ENCODE data around the gene TNRC18. TPM values are rescaled to one million over a fixed set of nuclear protein-coding genes. Genes with fewer than 3 reads are reported as not detected.

TNRC18 gene
- total and polyA plus RNA-seq, 7 donors, result 5.9 to 27.9 (median 18.5) TPM

GRCh38 chr7:5397736-5398135 lies 25.9 kb downstream of the TNRC18 start:
- no peak for TF ChIP-seq CTCF (IDR thresholded peaks at IDR 0.05)
- Histone ChIP-seq H3K27ac (peak overlapping the region; percentile 74), H3K36me3 (ENCODE audit: insufficient read depth in 1 of 2, low read depth in 1 of 2) (peaks cover 0 to 26% of the 10 kb centered on the region in 2 donors), H3K4me3 (no peak overlapping the region), H3K4me1 (peaks cover 9% of the 10 kb centered on the region), H3K9me3 (no peaks in the 10 kb centered on the region), H3K27me3 (ENCODE audit: insufficient read depth in 3 of 3, low read length in 2 of 3) (no peaks in the 10 kb centered on the region)
- 74 to 80% (median 74%) methylated on average over 7 of the region's 7 CpGs for WGBS, 3 donors
- DNase-seq (no peak), ATAC-seq (no peak)
- intact Hi-C loops (cut with DNase I), result loop anchor here in 1 of 2 donors (5.0 kb wide), 1 partner anchor 55 kb away; no protein-coding TSS in a partner anchor

GRCh38 chr7:5396999-5397663 lies 26.5 kb downstream of the TNRC18 start:
- Histone ChIP-seq H3K9me3 (no peaks in the 10 kb centered on the region), H3K27me3 (ENCODE audit: insufficient read depth in 3 of 3, low read length in 2 of 3) (no peaks in the 10 kb centered on the region), H3K27ac (peak overlapping the region; percentile 74), H3K4me1 (peaks cover 9% of the 10 kb centered on the region), H3K4me3 (peak overlapping the region; percentile 61), H3K36me3 (ENCODE audit: insufficient read depth in 1 of 2, low read depth in 1 of 2) (peaks cover 0 to 31% of the 10 kb centered on the region in 2 donors)
- WGBS, 3 donors, result 48 to 72% (median 49%) methylated on average over 21 to 30 of the region's 30 CpGs
- TF ChIP-seq CTCF (IDR thresholded peaks at IDR 0.05), result no peak
- intact Hi-C loops (cut with DNase I), result loop anchor here in 1 of 2 donors (5.0 kb wide), 1 partner anchor 55 kb away; no protein-coding TSS in a partner anchor
- peak; percentile 85 to 92 for DNase-seq
- ATAC-seq, result peak; percentile 88 to 94 (median 90)

GRCh38 chr7:5396542-5396941 lies 27.1 kb downstream of the TNRC18 start:
- intact Hi-C loops (cut with DNase I), result loop anchor here in 1 of 2 donors (5.0 kb wide), 1 partner anchor 56 kb away; no protein-coding TSS in a partner anchor
- no peak for DNase-seq
- no peaks in the 10 kb centered on the region for H3K9me3 ChIP-seq
- peak overlapping the region; percentile 74 for H3K27ac ChIP-seq
- H3K4me1 ChIP-seq, result peaks cover 9% of the 10 kb centered on the region
- WGBS, 3 donors, result 56 to 86% (median 66%) methylated on average over 6 of the region's 6 CpGs
- peaks cover 0 to 33% of the 10 kb centered on the region in 2 donors for H3K36me3 ChIP-seq (ENCODE audit: insufficient read depth in 1 of 2, low read depth in 1 of 2)
- ATAC-seq, result peak; percentile 55 to 78 (median 74)
- no peaks in the 10 kb centered on the region for H3K27me3 ChIP-seq (ENCODE audit: insufficient read depth in 3 of 3, low read length in 2 of 3)
- H3K4me3 ChIP-seq, result peak overlapping the region; percentile 61
- no peak for TF ChIP-seq CTCF (IDR thresholded peaks at IDR 0.05)

GRCh38 chr7:5395246-5395645 lies 28.4 kb downstream of the TNRC18 start:
- H3K27ac ChIP-seq, result no peak overlapping the region
- no peak overlapping the region for H3K4me3 ChIP-seq
- no peak for TF ChIP-seq CTCF (IDR thresholded peaks at IDR 0.05)
- DNase-seq (no peak), ATAC-seq (no peak)
- 81 to 84% (median 83%) methylated on average over 15 of the region's 15 CpGs for WGBS, 3 donors
- peaks cover 9% of the 10 kb centered on the region for H3K4me1 ChIP-seq
- intact Hi-C loops (cut with DNase I), result loop anchor here in 1 of 2 donors (5.0 kb wide), 1 partner anchor 57 kb away; no protein-coding TSS in a partner anchor
- no peaks in the 10 kb centered on the region for H3K9me3 ChIP-seq
- peaks cover 0 to 37% of the 10 kb centered on the region in 2 donors for H3K36me3 ChIP-seq (ENCODE audit: insufficient read depth in 1 of 2, low read depth in 1 of 2)
- H3K27me3 ChIP-seq (ENCODE audit: insufficient read depth in 3 of 3, low read length in 2 of 3), result no peaks in the 10 kb centered on the region

All from psoas muscle (tissue), 8 donors.